ENCODE measurements around the gene COL21A1.

COL21A1 gene

DNA sequence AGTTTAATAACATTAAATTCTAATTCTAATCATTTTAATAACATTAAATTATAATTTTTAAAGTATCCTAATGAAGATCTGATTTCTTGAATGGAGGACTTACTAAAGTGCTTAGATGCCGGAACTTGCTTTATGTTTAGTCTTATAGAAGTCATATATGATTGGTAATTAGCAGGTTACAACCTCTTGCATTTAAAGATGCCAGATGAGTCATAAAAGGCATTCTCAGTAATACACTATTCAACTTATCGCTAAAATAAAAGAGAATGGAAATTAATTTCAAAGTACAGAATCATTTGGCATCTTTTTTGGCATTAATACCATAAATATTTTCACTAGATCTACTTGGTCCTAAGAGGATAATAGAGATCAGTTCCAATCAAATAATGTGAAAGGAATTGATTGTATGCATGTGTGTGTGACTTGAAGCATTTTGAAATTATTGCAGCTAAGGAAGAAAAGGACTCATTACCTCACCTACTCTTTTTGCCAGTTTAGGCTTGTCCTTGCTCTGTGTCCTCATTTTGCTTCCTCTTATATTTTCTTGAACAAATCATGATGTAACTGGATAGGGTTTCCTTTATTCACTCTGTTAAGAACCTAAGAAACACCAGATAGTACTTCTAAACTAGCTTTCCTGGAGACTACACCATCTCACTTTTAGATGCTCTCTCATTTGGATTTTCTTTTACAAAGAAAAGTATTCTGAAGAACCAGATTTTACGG, 2.7 kb downstream of the COL21A1 start:
- DNase-seq = no peak

DNA sequence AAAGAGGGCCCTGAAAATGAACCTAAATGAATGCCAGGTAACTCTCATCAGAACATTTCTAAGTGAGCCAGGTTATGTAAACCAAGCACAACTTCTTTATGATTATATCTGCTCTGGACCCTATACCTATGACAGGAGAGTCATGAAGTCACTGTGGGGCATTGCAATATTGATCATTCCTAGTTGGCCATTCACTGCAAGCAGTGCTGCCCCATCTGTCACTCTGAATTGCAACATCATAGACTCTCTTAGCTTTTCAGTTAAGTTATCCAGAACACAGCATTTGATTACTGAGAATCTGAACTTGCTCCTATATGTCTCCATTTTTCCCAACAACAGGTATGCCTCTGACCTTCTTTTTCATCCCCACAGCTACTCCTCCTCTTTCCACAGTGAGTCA, 3.3 kb downstream of the COL21A1 start:
- no peak for DNase-seq

DNA sequence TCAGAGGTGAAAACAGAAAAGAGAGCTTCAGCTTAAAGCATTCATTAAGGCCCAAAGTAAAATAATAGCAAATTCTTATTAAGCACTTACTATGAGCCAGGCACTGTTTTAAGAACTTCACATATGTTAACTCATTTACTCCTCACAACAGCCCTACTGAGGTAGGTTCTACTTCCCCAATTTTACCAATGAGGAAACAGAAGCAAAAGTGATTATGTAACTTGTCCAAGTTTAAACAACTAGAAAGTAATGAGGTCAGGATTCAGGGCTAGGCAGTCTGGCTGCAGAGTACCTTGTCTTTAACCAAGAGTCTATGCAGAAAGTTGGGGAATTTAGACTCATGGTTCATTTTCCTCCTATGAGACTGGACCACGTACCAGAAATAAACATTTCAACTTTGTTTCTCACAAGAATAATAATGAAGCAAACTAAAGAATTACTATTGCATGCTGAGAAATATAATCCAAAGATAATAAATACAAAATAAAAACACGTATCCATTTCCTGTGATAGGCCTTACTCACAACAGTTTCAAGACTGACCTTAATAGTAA, 3.8 kb downstream of the COL21A1 start:
- DNase-seq = no peak

DNA sequence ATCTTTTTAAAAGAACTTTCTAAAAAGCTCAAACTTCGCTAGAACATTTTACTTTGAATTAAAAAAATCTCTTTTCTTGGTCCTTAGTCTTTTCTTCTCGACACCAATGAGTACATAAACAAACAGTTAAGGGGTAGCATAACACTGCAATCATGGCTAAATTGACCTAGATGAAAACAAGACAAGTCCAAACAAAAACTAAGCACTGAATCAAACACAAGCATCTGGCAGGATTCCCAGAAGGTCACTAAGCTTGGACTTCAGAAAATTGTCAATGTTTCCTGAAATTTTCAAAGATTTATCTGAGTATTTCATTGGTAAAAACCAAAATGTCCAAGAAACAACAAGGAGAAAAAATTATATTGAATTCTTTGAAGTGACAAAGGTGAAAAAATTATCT, 5.0 kb downstream of the COL21A1 start:
- DNase-seq = no peak

DNA sequence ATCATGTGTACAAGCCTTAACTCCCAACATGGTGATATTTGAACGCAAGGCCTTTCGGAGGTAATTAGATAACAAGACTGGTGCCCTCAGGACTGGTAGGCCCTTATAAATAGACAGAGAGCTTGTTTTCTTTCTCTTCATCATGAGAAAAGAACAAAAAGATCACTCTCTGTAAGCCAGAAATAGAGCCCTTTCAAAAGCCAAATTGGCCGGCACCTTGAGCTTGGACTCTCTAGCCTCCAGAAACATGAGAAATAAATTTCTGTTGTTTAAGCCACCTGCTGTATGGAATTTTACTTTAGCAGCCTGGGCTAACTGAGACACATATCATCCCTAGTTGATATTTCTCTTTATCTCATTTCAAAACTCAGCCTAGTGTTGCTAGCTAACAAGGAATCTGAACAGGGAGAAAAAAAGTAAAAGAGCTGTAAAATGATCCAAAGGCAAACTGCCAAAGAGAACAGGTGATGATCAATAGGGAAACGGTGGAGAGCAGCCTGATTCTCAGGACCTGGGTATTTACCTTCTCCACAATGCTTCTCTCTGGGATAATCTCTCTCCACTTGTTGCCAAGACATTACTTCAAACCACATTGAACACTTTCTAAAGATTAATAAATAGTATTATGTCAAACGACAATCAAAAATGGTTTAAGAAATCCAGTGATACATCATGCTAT, 6.1 kb downstream of the COL21A1 start:
- peak; percentile 31 for DNase-seq

DNA sequence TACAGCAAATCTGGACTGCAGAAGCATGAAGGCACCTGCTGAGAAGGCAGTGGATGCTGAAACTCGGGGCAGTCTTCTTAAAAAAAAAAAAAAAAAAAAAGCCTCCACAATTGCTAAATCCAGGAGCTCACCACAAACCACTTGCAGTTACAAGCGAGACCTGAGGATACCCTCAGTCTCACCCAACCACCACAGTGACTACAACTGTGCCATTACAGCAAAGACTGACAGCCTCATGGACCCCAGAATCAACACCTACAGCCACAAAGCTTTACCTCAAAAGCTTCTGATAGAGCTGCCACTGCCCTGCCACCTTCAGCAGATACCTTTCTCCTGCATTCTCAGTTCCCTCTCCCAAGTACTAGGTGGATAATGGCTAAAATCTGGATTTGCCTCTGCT, 9.0 kb downstream of the COL21A1 start:
- no peak for DNase-seq

DNA sequence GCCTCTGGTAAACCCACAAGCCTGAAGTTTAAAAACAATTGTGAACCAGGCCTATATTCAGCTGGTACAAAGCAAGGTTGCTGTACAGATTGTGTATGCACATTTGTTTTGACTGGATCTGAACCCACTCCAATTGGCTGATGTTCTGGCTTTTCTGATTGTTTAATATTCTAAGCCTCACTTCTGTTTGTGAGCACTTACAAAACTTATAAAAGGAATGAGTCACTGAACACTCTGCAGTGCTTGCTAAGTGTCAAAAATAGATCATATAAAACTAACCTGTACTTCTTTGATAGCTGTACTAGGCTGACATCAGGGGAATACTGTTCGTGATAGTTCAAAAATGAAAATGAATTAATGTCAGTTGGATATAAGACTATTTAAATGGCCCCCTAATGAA, 12.1 kb downstream of the COL21A1 start:
- no peak for DNase-seq

DNA sequence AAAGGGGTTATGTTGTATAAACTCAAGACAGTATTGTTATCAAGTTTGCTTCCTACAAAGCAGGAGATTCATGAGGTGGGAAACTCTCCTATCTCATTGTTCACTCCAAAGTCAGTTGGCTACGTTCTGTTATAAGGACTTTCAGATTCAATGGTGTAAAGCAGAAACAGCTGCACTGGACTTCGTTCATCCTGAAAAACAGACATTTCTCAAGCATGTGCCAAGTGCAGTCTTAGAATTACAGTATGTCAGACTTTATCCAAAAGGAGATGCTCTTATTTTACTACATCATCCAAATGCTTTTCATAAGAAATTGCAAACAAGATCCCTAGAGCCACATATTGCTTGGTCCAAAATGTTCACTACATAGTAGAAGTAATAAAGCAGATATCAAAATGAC, 14.9 kb downstream of the COL21A1 start:
- DNase-seq = no peak

DNA sequence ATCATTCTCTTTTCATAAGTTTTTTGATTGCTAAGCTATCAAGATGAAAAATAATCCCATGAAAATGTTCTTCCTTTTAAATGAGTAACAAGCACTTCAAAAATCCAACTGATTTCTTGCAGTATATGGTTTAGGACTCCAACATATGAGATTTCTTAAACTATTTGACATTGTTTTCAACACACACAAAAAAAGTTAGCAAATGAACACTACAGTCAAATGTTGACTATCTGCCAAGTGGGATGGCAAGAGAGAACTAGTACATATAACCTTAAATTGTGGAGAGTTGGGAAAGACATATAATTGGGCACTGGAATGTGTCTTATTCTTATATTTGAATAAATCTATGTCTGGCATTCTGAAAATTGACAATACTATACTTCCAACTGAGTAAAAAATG, 15.6 kb downstream of the COL21A1 start:
- no peak for DNase-seq

DNA sequence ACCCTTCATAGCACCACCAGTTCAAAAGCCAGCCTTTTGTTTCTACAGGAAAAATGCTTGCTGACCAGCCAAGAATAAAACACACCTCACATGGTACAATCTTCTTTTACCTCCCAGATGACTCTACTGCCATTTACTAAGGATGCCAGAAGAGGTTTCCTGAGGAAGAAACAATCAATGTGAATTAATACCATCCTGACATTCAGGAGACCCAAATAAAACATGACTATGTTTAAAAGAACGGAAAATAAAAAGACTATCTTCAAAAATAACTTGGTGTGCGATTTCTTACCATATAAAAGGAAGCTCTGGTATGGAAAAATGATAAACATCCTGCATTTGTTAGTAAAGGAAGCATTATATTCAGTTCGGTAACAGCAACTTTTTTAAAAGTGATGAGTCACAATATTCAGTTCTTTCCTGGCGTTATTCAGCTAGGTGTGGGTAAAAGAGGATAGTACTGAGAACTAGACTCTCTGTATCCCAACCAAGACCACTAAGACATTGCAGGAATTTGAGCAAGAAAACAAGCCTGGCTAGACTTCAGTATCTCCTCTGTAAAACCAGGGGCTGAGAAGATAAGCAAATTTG, 16.3 kb downstream of the COL21A1 start:
- no peak for DNase-seq

DNA sequence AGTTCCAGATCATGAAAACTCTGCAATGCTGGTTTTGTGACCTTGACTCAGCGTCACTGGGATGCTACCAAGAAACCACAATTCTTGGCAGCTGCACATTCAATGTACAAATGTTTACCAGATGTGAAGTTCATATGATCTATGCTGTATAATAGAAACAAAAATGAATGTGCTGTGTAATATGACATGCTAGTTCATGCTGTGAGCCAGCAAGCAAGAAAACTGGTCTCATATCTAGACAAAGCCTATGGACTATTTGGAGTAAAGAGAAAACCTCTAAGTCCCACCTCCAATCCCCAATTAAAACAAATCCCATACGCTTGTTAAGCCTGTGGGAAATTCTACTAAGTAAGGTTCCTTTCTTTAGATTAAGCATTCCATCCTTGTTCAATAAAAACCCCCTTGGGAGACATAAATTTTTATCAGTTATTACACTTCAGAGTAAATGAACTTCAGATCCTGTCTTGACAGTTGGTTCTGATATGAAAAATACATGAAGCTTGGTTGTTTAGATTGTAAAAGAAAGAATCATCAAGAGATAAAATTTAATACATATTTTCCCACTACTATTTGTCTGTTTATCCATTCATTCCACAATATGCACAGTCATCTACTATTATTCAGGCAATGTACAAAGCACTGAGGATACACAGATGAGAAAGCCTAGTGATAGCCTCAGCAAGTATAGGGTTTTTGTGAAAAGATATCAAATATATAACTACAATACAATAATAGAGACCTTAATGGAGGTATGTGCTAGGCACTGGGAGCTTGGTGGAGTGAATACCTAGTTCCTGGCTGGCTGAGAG, 20.1 kb downstream of the COL21A1 start:
- DNase-seq = no peak

DNA sequence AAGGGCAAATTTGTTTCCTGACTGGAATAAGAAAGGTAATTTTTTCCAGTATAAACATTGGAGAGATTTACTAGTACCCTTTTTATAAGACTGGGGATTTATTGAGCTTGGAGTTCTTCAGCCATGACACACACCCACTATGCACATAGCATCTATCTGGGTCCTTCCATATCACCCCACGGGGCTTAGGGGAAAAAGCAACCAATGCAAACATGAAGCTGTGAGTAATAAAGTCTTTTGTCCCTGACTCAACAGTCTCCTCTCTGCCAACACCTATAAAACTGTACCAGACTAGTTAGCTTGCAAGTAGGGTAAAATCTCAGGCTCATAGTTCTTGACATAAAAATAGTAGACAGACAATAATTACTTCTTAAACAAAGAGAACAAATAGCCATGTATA, 23.4 kb downstream of the COL21A1 start:
- no peak for DNase-seq

DNA sequence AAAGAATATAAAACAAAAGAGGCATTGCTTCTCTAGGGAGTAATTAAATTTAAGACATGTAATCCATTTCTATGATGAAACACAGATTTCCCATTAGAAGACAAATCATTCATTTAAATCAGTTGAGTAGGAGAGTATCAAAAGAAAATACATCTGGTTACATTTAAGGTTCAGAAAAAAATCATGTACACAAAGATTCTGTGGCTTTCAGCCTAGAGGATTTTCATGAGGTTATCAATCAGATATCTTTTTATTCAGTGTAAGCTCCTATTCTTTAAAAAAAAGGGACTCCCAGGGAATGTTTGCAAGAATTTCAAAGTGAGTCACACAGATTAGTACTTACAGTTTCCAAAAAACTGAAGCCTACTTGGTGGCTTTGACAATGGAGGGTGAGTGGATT, 24.9 kb downstream of the COL21A1 start:
- DNase-seq = no peak

DNA sequence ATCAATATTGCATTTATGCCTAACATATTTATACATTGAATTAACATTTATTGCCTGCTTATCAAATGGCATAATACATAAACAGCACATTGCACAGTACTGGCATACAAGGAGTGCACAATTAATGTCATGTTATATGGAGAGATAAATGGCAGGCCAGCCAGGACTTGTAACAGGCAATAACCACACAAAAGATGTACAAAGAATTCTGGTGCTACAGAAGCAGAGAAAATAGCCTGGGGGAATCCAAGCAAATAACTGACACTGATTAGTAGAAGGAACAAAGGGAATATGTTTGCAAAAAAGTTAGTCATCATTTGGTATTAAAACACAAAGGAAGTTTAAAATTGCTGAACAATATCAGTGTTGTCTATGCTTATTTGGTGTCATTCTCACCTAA, 27.3 kb downstream of the COL21A1 start:
- no peak for DNase-seq

DNA sequence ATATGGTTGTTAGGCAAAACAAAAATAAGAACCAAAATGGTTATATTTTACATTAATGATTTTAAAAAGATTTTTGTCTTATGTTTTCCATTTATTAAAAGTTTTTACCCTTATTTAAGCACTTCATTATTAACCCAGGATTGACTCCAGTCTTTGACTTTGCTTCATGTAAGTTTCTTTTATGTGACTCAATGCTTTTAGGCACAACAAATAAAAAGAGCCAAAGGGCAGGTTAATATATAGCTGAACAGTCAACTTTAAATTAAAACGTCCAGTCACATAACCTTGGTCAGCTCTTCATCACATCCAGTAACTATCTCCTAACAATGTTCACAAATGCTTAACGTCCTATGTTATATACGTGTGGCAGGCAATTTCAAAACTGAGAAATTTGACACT, 32.7 kb downstream of the COL21A1 start:
- no peak for DNase-seq

DNA sequence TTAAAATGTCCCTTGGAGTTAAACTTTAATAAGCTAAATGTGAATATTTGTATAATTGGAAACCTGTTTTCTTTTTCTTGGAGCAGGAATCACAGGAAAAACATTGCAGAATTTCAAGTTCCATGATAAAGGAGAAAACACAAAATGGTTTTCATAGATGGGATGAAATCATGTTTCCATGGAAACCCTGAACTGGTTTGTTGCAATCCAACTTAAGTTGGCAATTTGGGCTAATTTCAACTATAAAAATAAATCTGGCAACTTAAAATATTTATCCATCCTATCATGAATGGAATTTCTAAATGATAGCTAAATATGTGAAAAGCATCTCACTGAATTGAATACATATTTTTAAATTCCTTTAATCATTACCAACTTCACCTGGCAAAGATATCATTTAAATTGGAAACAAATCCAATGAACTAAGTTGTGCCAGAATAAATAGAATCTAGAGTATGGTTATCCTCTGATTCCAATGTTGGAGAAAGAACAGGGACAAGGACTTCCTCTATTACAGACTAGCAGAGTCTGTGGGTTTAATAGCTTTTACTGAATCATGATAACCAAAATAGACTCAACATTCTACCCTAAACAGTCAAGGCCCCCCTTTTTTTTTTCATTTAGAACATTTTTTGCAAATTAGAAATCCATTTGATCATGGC, 33.2 kb downstream of the COL21A1 start:
- DNase-seq = no peak

DNA sequence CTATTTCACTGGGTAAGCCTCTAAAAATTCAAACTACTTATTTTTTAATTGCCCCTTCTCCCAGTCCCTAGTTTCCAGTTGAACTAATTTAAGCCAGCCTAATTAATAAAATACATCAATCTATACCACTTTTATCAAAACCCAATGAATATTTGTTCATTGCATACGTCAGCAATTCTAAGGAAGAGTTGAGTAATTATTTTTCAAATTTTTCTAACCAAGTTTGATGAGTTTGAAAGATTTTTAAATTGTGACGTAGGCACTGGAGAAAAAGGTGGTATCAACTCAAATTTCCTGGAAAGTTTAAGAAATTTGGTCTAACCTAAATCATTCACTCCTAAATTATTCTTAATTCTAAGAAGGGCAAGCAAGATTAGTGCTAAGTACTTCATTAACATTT, 35.7 kb downstream of the COL21A1 start:
- no peak for DNase-seq

DNA sequence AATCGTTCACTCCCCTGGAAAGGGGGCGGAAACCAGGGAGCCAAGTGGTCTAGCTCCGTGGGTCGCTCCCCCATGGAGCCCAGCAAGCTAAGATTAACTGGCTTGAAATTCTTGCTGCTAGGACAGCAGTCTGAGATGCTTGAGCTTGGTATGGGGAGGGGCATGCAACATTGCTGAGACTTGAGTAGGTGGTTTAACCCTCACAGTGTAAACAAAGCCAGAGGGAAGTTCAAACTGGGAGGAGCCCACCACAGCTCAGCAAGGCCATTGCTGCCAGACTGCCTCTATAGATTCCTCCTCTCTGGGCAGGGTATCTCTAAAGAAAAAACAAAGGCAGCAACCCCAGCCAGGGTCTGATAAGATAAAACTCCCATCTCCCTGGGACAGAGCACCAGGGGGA, 43.2 kb downstream of the COL21A1 start:
- no peak for DNase-seq

DNA sequence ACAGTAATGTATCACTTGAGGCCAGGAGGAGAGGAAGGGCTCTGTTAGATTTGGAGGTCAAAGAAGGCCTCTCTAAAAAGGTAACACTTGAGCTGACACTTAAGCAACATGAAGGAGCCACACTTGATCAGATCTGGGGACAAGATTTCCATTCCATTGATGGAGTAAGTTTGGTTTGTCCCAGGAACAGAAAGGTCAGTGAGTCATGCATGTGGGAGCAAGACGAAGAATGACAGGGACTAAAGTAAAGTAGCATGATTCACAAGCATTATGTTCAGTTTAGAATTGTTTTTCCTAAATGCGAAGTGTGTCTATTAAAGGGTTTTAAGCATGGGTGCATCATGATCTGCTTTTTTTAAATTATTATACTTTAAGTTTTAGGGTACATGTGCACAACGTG, 47.4 kb downstream of the COL21A1 start:
- DNase-seq = no peak

DNA sequence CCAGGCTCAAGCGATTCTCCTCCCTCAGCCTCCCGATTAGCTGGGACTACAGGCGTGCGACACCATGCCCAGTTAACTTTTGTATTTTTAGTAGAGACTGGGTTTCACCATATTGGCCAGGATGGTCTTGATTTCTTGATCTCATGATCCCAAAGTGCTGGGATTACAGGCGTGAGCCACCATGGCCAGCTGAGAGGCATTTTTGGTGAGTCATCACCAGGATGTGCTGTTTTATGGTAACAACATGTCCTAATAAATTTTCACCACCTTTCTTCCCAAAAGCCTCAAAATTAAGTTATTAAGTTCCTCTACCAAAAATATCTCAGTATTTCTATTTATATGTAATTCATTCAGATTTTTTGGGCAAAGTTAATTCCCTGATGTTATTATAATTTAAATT, 53.5 kb downstream of the COL21A1 start:
- DNase-seq = no peak

DNA sequence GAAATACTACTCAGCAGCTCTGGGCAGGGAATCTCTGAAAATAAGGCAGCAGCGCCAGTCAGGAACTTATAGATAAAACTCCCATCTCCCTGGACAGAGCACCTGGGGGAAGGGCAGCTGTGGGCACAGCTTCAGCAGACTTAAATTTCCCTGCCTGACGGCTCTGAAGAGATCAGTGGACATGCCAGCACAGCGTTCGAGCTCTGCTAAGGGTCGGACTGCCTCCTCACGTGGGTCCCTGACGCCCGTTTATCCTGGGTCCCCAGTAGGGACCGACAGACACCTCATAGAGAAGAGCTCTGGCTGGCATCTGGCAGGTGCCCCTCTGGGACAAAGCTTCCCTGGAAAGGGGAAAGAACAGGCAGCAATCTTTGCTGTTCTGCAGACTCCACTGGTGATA, 59.0 kb downstream of the COL21A1 start:
- no peak for DNase-seq

DNA sequence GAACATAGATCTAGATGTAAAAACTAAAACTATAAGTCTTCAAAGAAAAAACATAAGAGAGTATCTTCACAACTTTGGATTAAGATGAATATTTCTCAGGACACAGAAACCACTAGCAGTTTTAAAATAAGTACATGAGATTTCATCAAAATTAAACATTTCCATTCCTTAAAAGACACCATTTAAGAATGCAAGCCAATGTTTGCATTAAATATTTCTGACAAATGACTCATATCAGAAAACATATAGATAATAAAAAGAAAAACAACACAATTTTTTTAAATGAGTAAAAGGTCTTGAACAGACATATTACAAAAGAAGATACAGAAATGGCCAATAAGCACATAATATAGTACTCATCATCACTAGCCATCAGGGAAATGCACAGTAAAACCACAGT, 59.7 kb downstream of the COL21A1 start:
- no peak for DNase-seq

DNA sequence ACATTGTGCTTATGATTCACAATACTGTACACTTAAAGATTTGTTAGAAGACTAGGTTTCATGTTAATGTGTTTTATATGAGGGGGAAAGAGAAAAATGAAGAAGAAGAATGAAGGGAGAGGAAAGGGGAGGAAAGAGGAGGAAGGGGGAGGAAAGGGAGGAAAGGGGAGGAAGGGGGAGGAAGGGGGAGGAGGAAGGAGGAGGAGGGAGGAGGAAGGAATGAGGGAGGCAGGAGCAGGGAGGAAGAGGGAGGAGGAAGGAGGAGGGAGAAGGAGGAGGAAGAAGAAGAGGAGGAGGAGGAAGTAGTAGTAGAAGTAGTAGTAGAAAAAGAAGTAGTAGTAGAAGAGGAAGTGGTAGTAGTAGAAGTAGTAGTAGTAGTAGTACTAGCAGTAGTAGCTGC, 70.6 kb downstream of the COL21A1 start:
- no peak for DNase-seq
